Ascending aorta (tissue), 2 donors: ENCODE measurements around the gene KATNBL1. TPM values are rescaled to one million over a fixed set of nuclear protein-coding genes. Genes with fewer than 3 reads are reported as not detected.
"Not testable (repeated sequence)": the region's sequence is repeated elsewhere in the genome, so short reads cannot be mapped to it uniquely, and the experiment has no call there.

ENCODE experiments used
- DNase-seq, 2 donors: peaks; one replicate each; pipeline ENCODE4 v3.0.0-alpha.2; 2019; ENCODE audit warnings: low spot score in 2 of 2
- H3K27ac ChIP-seq, 2 donors: fragments of 200-600 bp; sonication (generic); one replicate each; pipeline ENCODE4 v1.5.1; 2016 to 2017; ENCODE audit warnings: mild to moderate bottlenecking in 1 of 2
- H3K27me3 ChIP-seq: fragments of 200-600 bp; sonication (generic); one replicate; pipeline ENCODE4 v1.5.1; 2017
- H3K36me3 ChIP-seq, 2 donors: fragments of 200-600 bp; sonication (generic); one replicate each; pipeline ENCODE4 v1.5.1; 2016
- H3K4me1 ChIP-seq, 2 donors: fragments of 200-600 bp; sonication (generic); one replicate each; pipeline ENCODE4 v1.5.1; 2016 to 2017; ENCODE audit warnings: mild to moderate bottlenecking in 1 of 2
- H3K4me3 ChIP-seq, 2 donors: fragments of 200-600 bp; sonication (generic); one replicate each; pipeline ENCODE4 v1.5.1; 2016 to 2017; ENCODE audit warnings: mild to moderate bottlenecking in 1 of 2
- H3K9me3 ChIP-seq, 2 donors: fragments of 200-600 bp; sonication (generic); one replicate each; pipeline ENCODE4 v1.5.1; 2016
- intact Hi-C: fragments of 100-400 bp; cut with DNase I; formaldehyde crosslinking; loops from one replicate; pipeline ENCODE4 v1.15.1; 2023
- total RNA-seq: library from RNA; depleted of rRNA; stranded (reverse); fragments of >200 nt; gene quantifications from one replicate; pipeline ENCODE4 v1.1.0, GENCODE V29; 2016
- TF ChIP-seq, protein P1 (sequence below), 3 experiments: fragments of 200-600 bp in 2 of 3; fragments of 450-650 bp in 1 of 3; sonication (generic) in 2 of 3; IDR thresholded peaks; one replicate each; pipeline ENCODE4 v1.5.1; 2016 to 2019; ENCODE audit warnings: antibody characterized with exemption in 3 of 3, mild to moderate bottlenecking in 1 of 3, moderate library complexity in 1 of 3

Gene KATNBL1
- total RNA-seq, 1 donor from 2014 or later, result 34.3 TPM

DNA sequence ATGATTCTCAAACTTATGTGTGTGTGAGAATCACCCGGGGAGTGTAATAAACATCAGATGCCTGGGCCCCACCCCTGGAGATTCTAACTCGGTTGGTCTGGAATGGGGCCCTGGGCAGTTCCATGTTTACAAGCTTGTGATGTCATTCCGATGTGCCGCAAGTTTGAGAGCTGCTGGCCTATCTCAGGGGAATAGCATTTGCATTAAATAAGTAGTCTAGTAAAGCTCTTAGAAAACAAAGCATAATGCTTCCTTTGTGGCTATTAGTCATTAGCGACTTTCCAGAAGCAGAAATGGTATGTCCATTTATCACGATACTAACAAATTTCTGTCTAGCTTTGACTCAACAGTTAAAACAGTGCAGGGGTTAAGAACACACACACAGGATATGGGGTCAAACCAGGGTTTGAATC lies 87.1 kb downstream of the KATNBL1 start:
- no peak for DNase-seq
- no peaks in the 10 kb centered on the region for H3K27me3 ChIP-seq
- H3K36me3 ChIP-seq, result no peaks in the 10 kb centered on the region
- no peak overlapping the region for H3K27ac ChIP-seq
- TF ChIP-seq, protein P1, sequence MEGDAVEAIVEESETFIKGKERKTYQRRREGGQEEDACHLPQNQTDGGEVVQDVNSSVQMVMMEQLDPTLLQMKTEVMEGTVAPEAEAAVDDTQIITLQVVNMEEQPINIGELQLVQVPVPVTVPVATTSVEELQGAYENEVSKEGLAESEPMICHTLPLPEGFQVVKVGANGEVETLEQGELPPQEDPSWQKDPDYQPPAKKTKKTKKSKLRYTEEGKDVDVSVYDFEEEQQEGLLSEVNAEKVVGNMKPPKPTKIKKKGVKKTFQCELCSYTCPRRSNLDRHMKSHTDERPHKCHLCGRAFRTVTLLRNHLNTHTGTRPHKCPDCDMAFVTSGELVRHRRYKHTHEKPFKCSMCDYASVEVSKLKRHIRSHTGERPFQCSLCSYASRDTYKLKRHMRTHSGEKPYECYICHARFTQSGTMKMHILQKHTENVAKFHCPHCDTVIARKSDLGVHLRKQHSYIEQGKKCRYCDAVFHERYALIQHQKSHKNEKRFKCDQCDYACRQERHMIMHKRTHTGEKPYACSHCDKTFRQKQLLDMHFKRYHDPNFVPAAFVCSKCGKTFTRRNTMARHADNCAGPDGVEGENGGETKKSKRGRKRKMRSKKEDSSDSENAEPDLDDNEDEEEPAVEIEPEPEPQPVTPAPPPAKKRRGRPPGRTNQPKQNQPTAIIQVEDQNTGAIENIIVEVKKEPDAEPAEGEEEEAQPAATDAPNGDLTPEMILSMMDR (IDR thresholded peaks at IDR 0.05), result no peak
- no peak overlapping the region for H3K4me3 ChIP-seq
- no peaks in the 10 kb centered on the region for H3K9me3 ChIP-seq
- H3K4me1 ChIP-seq, result no peaks in the 10 kb centered on the region
- intact Hi-C loops, result no loop called here

DNA sequence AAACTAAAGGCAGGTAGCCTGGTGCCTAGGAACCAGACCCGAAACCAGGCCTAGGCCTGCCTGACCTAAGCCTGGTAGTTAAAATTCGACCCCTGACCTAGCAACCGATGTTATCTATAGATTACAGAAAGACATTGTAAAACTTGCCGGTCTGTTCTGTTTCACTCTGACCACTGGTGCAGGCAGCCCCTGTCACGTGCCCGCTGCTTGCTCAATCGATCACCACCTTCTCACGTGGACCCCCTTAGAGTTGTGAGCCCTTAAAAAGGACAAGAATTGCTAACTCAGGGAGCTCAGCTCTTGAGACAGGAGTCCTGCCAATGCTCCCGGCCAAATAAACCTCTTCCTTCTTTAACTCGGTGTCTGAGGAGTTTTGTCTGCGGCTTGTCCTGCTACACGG lies 88.1 kb downstream of the KATNBL1 start:
- H3K27me3 ChIP-seq, H3K4me3 ChIP-seq, intact Hi-C loops, H3K4me1 ChIP-seq, DNase-seq, H3K36me3 ChIP-seq, H3K9me3 ChIP-seq, H3K27ac ChIP-seq: not testable (repeated sequence)

DNA sequence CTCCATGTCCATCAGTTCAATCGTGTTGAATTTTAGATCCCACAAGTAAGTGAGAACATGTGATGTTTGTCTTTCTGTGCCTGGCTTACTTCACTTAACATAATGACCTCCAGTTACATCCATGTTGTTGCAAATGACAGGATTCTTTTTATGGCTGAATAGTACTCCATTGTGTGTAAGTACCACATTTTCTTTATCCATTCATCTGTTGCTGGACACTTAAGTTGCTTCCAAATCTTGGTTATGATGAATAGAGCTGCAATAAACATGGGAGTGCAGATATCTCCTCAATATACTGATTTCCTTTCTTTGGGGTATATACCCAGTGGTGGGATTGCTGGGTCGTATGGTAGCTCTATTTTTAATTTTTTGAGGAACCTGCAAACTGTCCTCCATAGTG lies 89.5 kb downstream of the KATNBL1 start:
- H3K36me3 ChIP-seq, H3K4me1 ChIP-seq, H3K9me3 ChIP-seq, DNase-seq, H3K27me3 ChIP-seq, H3K4me3 ChIP-seq, H3K27ac ChIP-seq, intact Hi-C loops: not testable (repeated sequence)

DNA sequence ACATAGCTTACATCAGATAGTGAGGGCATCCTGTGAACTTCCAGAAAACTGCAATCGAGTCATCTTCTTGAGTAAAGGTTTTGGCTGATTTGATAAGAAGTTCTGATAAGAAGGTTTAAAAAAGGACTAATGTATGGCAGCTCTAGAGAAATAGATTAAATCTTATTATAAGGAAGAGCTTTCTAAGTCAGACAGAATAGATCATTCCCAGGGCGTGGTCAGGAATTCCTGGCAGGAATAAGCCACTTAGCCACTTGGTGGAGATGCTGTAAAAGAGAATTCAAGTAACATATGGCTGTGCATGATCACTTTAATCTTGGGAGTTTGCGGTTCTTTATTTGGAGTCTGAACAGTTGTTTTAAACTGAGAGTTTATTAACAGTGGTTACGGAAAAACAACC lies 90.6 kb downstream of the KATNBL1 start:
- Histone ChIP-seq H3K27me3 (no peaks in the 10 kb centered on the region), H3K27ac (no peak overlapping the region), H3K4me1 (no peaks in the 10 kb centered on the region), H3K9me3 (no peaks in the 10 kb centered on the region), H3K36me3 (no peaks in the 10 kb centered on the region), H3K4me3 (no peak overlapping the region)
- TF ChIP-seq, protein P1 (IDR thresholded peaks at IDR 0.05), result no peak
- DNase-seq, result no peak
- intact Hi-C loops, result no loop called here

DNA sequence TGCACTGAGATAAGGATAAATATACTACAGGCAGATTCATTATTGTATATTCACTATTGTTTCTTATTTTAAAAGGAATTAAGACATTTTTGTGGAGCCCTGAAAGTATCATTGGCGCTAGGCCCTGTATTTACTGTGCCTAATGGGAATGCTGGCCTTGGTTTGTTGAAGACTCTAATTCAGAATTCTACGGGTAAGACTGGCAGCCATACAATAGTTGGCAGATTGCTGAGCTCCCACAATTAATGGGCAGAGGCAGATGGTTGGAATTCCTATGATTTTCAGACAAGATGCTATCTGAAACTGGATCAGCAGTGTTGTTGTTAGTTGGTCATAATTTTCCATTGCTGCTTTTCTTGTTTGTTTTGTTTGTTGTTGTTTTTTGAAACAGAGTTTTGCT lies 93.3 kb downstream of the KATNBL1 start:
- intact Hi-C loops, result no loop called here
- H3K36me3 ChIP-seq, result no peaks in the 10 kb centered on the region
- no peak overlapping the region for H3K27ac ChIP-seq
- no peak overlapping the region for H3K4me3 ChIP-seq
- H3K9me3 ChIP-seq, result no peaks in the 10 kb centered on the region
- TF ChIP-seq, protein P1 (IDR thresholded peaks at IDR 0.05), result no peak
- no peaks in the 10 kb centered on the region for H3K27me3 ChIP-seq
- H3K4me1 ChIP-seq, result no peaks in the 10 kb centered on the region
- no peak for DNase-seq

DNA sequence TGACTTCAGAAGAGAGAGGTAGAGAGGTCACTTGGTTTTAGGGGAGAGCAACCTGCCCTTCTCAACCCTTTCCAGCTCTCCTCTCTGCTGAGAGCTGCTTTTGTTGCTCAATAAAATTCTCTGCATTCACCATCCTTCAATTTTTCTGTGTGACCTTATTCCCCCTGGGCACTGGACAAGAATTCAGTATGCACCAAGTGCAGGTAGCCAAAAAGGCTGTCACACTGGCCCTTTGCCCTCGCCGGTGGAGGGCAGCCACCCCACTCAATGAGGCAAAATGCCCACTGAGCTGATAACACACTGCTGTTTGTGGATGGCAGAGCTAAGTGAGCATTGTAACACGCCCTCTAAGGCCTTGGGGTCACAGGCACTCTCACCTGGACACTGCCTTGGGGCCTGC lies 95.2 kb downstream of the KATNBL1 start:
- H3K4me3 ChIP-seq, result no peak overlapping the region
- no peaks in the 10 kb centered on the region for H3K9me3 ChIP-seq
- no peak overlapping the region for H3K27ac ChIP-seq
- TF ChIP-seq, protein P1 (IDR thresholded peaks at IDR 0.05), result no peak
- intact Hi-C loops, result no loop called here
- no peak for DNase-seq
- no peaks in the 10 kb centered on the region for H3K27me3 ChIP-seq
- no peaks in the 10 kb centered on the region for H3K4me1 ChIP-seq
- no peaks in the 10 kb centered on the region for H3K36me3 ChIP-seq

DNA sequence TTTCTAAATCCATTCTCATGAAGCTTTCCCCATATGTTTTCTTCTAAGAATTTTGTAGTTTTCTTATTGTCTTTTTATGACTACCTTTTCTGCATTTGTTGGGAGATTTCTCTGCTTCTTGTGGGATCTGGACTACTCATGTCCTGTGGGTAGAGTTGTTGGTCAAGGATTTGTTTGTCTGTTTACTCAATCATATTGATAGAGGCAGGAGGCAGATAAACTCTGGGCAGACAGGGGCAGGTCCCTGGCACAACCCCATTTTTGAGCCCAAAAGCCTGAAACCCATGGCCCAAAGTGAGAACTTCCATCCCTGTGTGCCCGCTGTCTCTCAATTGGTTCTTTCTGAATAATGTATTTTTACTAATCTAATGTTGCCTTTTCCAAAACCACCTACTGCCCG lies 95.7 kb downstream of the KATNBL1 start:
- Histone ChIP-seq H3K36me3 (no peaks in the 10 kb centered on the region), H3K4me3 (no peak overlapping the region), H3K9me3 (no peaks in the 10 kb centered on the region), H3K27ac (no peak overlapping the region), H3K27me3 (no peaks in the 10 kb centered on the region), H3K4me1 (no peaks in the 10 kb centered on the region)
- TF ChIP-seq, protein P1 (IDR thresholded peaks at IDR 0.05), result no peak
- no peak for DNase-seq
- intact Hi-C loops, result no loop called here
